ENCODE measurements around the gene TMEM178B. TPM values are rescaled to one million over a fixed set of nuclear protein-coding genes. Genes with fewer than 3 reads are reported as not detected.
"Not testable (repeated sequence)": the region's sequence is repeated elsewhere in the genome, so short reads cannot be mapped to it uniquely, and the experiment has no call there.

The TMEM178B gene
- total RNA-seq (1 to 10 TPM; 1.6 to 4.8 (median 3.7) TPM), polyA plus RNA-seq (under 1 TPM; 0.13 to 0.58 (median 0.17) TPM)
- long read RNA-seq, donor 1, partial matches to known transcripts: 1 of 2 reads
- long read RNA-seq, donor 1, other reads (novel, unspliced or antisense): 1 of 2 reads
- long read RNA-seq, donor 2, partial matches to known transcripts: 0 of 1 reads
- long read RNA-seq, donor 2, other reads (novel, unspliced or antisense): 1 of 1 reads

GRCh38 chr7:141073641-141074161 is at the start of gene TMEM178B:
Gene TMEM178B (plus strand): TSS chr7:141074064.
- peaks cover 7% of the 10 kb centered on the region for H3K4me1 ChIP-seq
- H3K9me3 ChIP-seq: no peaks in the 10 kb centered on the region
- peak within 1 kb of the TSS; percentile 71 for H3K27ac ChIP-seq
- H3K27me3 ChIP-seq (ENCODE audit: insufficient read depth in 3 of 3, low read length in 2 of 3): peaks cover 0 to 25% (median 5%) of the 10 kb centered on the region in 3 donors
- WGBS, 3 donors: 0 to 1% (median 0%) methylated on average over 34 to 47 of the region's 47 CpGs
- no peak for TF ChIP-seq CTCF (IDR thresholded peaks at IDR 0.05)
- intact Hi-C loops (cut with DNase I): loop anchor here (5.0 to 10.0 kb wide), 2 partner anchors 459 to 461 kb away; no protein-coding TSS in a partner anchor
- DNase-seq: peak in 1 of 2 donors; percentile 19
- peak; percentile 6 to 28 (median 18) for ATAC-seq
- H3K36me3 ChIP-seq (ENCODE audit: insufficient read depth in 1 of 2, low read depth in 1 of 2): no peaks in the 10 kb centered on the region
- H3K4me3 ChIP-seq: peak within 1 kb of the TSS; percentile 79

- H3K27me3 ChIP-seq (ENCODE audit: insufficient read depth in 3 of 3, low read length in 2 of 3): no peaks in the 10 kb centered on the region
- no peak for TF ChIP-seq CTCF (IDR thresholded peaks at IDR 0.05)
- H3K4me3 ChIP-seq: no peak overlapping the region
- no peaks in the 10 kb centered on the region for H3K4me1 ChIP-seq
- intact Hi-C loops (cut with DNase I): no loop called here
- WGBS, 3 donors: 79 to 92% (median 86%) methylated on average over 1 of the region's 1 CpG
- ATAC-seq (no peak), DNase-seq (no peak)
- no peak overlapping the region for H3K27ac ChIP-seq
- peaks cover 11% of the 10 kb centered on the region for H3K9me3 ChIP-seq
- no peaks in the 10 kb centered on the region for H3K36me3 ChIP-seq (ENCODE audit: insufficient read depth in 1 of 2, low read depth in 1 of 2)
Measured at GRCh38 chr7:141024668-141025067, 49.2 kb upstream of the TMEM178B start.

- ATAC-seq (no peak), DNase-seq (no peak)
- Histone ChIP-seq H3K4me3 (no peak overlapping the region), H3K36me3 (ENCODE audit: insufficient read depth in 1 of 2, low read depth in 1 of 2) (no peaks in the 10 kb centered on the region), H3K9me3 (peaks cover 11% of the 10 kb centered on the region), H3K4me1 (no peaks in the 10 kb centered on the region), H3K27ac (no peak overlapping the region), H3K27me3 (ENCODE audit: insufficient read depth in 3 of 3, low read length in 2 of 3) (peaks cover 0 to 4% (median 0%) of the 10 kb centered on the region in 3 donors)
- intact Hi-C loops (cut with DNase I): no loop called here
- 49 to 61% (median 58%) methylated on average over 3 of the region's 3 CpGs for WGBS, 3 donors
- TF ChIP-seq CTCF (IDR thresholded peaks at IDR 0.05): no peak
Measured at GRCh38 chr7:141027043-141027442, 46.8 kb upstream of the TMEM178B start.

GRCh38 chr7:141028767-141029166 is 45.1 kb upstream of the TMEM178B start:
- no peak for ATAC-seq
- H3K27me3 ChIP-seq (ENCODE audit: insufficient read depth in 3 of 3, low read length in 2 of 3): peaks cover 0 to 4% (median 0%) of the 10 kb centered on the region in 3 donors
- WGBS, 3 donors: 74 to 76% (median 75%) methylated on average over 3 of the region's 3 CpGs

GRCh38 chr7:141032539-141033323 is 41.1 kb upstream of the TMEM178B start:
- H3K36me3 ChIP-seq (ENCODE audit: insufficient read depth in 1 of 2, low read depth in 1 of 2); intact Hi-C loops (cut with DNase I); H3K4me3 ChIP-seq; DNase-seq; ATAC-seq; H3K9me3 ChIP-seq; H3K27ac ChIP-seq; H3K4me1 ChIP-seq; H3K27me3 ChIP-seq (ENCODE audit: insufficient read depth in 3 of 3, low read length in 2 of 3): not testable (repeated sequence)
- 78 to 82% (median 80%) methylated on average over 27 to 30 of the region's 33 CpGs for WGBS, 3 donors

More at GRCh38 chr7:141028767-141029166, 45.1 kb upstream of the TMEM178B start:
- DNase-seq: no peak
- no peak for TF ChIP-seq CTCF (IDR thresholded peaks at IDR 0.05)
- H3K9me3 ChIP-seq: peaks cover 11% of the 10 kb centered on the region
- H3K4me1 ChIP-seq: no peaks in the 10 kb centered on the region
- intact Hi-C loops (cut with DNase I): no loop called here
- H3K27ac ChIP-seq: no peak overlapping the region
- H3K36me3 ChIP-seq (ENCODE audit: insufficient read depth in 1 of 2, low read depth in 1 of 2): no peaks in the 10 kb centered on the region
- H3K4me3 ChIP-seq: no peak overlapping the region

GRCh38 chr7:141038100-141038499 is 35.8 kb upstream of the TMEM178B start:
- H3K36me3 ChIP-seq (ENCODE audit: insufficient read depth in 1 of 2, low read depth in 1 of 2); ATAC-seq; H3K4me3 ChIP-seq; H3K9me3 ChIP-seq; H3K27me3 ChIP-seq (ENCODE audit: insufficient read depth in 3 of 3, low read length in 2 of 3); H3K4me1 ChIP-seq; H3K27ac ChIP-seq; DNase-seq; intact Hi-C loops (cut with DNase I): not testable (repeated sequence)
- 81 to 90% (median 86%) methylated on average over 3 of the region's 3 CpGs for WGBS, 3 donors

All from psoas muscle (tissue), 8 donors.